Epithelial cell of alveolus of lung (primary cell): ENCODE measurements around the gene GNPAT. TPM values are rescaled to one million over a fixed set of nuclear protein-coding genes. Genes with fewer than 3 reads are reported as not detected.

Experiments
- total RNA-seq: library from RNA; depleted of rRNA; stranded (reverse); fragments of >200 nt; gene quantifications from 2 replicates; pipeline ENCODE4 v1.2.1, GENCODE V29; 2015

The GNPAT gene
- total RNA-seq: 34.7 and 41.9 TPM in 2 replicates

GRCh38 chr1:231240883-231241735, at the start of gene GNPAT:
TSS of gene GNPAT (plus strand) at chr1:231241212. CDS start at chr1:231241379, 167 bp downstream.

Other genes with a start within 250 kb of the GNPAT start
- gene FAM89A, start 201.0 kb upstream of the GNPAT start, total RNA-seq: 5.1 and 7.8 TPM in 2 replicates
- gene TRIM67, start 79.2 kb upstream of the GNPAT start, total RNA-seq: not detected in 2 replicates
- 8.1 and 12.6 TPM in 2 replicates for gene EXOC8, start 96.6 kb downstream of the GNPAT start, total RNA-seq
- gene SPRTN, start 97.1 kb downstream of the GNPAT start, total RNA-seq: 9.4 and 12.8 TPM in 2 replicates
- 29.5 and 39.5 TPM in 2 replicates for gene EGLN1, start 181.1 kb downstream of the GNPAT start, total RNA-seq